ENCODE data around the gene GFER.
A peak's percentile ranks its signal among the peaks of the same experiment; 100 is the strongest.

Gene GFER

DNA sequence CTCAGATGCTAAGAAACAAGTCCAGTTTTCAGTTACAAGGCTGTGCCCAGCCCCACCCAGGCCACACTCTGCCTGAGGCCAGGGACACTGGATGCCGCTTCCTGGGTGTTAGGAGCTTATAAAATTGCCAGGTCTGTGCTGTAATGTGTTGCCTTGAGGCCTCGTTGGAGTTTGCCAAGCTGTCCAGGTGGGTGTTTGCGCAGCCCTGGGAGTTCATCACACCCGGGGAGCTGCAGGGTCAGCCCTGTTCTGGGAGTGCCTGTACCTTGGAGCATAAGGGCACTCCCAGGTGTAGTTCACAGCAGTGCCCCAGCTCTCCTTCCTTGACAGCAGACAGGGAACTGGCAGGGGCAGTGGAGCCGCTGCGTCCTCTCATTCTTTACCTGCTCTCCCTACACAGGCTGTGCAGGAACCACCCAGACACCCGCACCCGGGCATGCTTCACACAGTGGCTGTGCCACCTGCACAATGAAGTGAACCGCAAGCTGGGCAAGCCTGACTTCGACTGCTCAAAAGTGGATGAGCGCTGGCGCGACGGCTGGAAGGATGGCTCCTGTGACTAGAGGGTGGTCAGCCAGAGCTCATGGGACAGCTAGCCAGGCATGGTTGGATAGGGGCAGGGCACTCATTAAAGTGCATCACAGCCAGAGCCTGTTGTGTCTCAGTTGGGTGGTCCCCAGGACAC is 1.6 kb downstream of the GFER start:
- peak overlapping the region; percentile 81; the same call in 1 of the 2 replicates for H3K27ac ChIP-seq
- TF ChIP-seq, protein P1, sequence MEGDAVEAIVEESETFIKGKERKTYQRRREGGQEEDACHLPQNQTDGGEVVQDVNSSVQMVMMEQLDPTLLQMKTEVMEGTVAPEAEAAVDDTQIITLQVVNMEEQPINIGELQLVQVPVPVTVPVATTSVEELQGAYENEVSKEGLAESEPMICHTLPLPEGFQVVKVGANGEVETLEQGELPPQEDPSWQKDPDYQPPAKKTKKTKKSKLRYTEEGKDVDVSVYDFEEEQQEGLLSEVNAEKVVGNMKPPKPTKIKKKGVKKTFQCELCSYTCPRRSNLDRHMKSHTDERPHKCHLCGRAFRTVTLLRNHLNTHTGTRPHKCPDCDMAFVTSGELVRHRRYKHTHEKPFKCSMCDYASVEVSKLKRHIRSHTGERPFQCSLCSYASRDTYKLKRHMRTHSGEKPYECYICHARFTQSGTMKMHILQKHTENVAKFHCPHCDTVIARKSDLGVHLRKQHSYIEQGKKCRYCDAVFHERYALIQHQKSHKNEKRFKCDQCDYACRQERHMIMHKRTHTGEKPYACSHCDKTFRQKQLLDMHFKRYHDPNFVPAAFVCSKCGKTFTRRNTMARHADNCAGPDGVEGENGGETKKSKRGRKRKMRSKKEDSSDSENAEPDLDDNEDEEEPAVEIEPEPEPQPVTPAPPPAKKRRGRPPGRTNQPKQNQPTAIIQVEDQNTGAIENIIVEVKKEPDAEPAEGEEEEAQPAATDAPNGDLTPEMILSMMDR (conservative IDR thresholded peaks at IDR 0.05) = no peak

DNA sequence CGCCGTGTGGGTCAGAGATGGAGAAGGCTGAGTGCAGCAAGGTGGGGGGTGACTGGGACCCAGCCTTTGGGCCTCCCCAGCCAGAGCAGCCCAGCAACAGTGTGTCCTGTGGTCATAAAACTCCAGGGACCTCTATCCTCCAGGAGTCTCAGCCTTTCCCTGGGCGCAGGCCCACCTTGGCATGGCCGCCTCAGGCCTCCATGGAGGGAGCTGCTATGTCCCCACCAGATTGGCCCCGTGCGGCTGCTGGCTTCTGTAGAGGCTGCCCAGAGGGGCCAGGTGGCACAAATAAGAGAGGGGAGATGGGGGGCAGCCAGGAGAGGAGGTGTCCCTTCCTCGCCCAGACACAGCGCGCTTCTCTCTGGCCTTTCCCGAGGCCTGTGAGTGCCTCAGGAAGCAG is 3.2 kb downstream of the GFER start:
- H3K27ac ChIP-seq = no peak overlapping the region
- TF ChIP-seq, protein P1 (conservative IDR thresholded peaks at IDR 0.05) = no peak

DNA sequence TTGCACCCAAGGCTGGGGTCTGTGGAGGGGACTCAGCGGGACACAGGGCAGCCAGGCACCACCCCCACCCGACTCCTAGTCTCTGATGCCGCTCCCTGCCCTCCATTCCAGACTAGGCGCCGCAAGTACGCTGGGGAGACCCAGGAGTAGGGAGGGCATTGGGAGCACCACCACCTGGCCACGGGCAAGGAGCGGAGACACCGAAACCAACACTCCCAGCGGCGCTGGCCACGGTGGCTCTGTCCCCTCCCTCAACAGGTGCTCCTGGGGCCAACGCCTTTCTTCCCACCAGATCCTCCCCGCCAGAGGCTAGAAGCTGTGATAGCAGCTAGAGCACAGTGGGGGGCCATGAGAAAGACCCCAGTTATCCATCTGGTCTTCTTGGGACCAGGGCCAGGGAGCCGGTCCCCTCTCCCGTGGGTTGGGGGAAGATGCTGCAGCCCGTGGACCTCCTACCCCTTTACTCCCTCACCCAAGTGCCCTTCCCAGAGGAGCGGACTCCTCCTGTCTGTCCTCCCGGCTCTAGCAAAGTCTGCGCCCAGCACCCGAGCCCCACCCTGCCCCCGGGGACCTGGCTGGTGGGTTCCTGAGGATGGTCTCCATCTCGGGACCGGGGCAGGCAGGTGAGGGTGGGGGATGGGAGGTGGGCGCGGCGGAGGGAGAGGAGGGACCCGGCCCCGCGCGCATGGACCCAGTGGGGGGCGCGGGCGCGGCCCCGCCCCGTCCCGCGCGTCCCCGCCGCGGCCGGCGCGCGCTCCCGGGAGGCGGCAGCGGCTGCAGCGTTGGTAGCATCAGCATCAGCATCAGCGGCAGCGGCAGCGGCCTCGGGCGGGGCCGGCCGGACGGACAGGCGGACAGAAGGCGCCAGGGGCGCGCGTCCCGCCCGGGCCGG is 5.5 kb downstream of the GFER start, which contains the start of gene SYNGR3:
SYNGR3 (plus strand) TSS at position 762 of the 892 bp plus-strand sequence. CDS start 133 bp downstream, outside the sequence.
- TF ChIP-seq, protein P1 (conservative IDR thresholded peaks at IDR 0.05) = no peak
- H3K27ac ChIP-seq = peak within 1 kb of the TSS; percentile 13; the same call in 1 of the 2 replicates

- TF ChIP-seq, protein P1 (conservative IDR thresholded peaks at IDR 0.05) = no peak
- H3K27ac ChIP-seq = peak overlapping the region; percentile 13; the same call in 1 of the 2 replicates
These were observed 6.0 kb downstream of the GFER start for GRCh38 chr16:1990101-1990350.

DNA sequence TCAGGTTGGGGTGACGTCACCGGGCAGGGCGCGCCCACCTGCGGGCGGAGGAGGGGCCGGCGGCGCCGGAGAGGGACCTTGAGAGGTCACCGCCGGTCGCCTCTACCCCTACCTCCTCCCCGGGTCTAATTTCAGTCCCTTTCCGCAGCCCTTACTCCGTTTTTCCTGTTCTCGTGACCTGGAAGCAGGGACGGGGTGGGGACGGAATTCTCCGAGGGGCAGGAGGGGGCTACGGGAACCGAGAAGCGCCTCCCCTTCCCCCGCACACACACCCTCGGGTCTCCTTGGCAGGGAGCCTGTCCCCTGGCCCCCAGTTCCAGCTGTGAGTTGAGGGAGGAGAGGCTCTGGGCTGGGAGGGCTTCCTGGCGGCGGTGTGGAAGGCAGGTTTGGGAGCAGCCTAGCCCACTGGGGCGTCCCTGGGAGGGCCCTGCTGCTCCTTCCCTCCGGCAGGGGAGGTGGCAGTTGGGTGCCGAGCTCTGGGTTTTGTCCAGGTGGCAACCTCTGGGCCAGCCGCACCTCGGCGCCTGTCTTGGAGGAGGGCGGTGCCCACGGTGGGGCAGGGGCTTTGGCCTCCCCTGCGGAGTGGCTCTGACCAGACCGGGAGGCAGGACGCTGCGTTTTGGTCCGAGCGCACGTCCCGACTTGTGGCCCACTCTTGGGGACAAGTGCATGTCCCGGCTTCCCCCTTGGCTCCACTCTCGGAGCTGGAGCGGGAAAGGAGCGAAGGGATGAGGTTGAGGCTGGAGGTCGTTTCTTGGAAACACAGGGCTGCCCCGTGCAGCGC is 6.5 kb downstream of the GFER start:
- peak overlapping the region; percentile 13; the same call in 1 of the 2 replicates for H3K27ac ChIP-seq
- TF ChIP-seq, protein P1 (conservative IDR thresholded peaks at IDR 0.05) = no peak

GRCh38 chr16:1991135-1991551 is 7.2 kb downstream of the GFER start:
- no peak overlapping the region for H3K27ac ChIP-seq
- TF ChIP-seq, protein P1 (conservative IDR thresholded peaks at IDR 0.05) = no peak

- H3K27ac ChIP-seq = no peak overlapping the region
- TF ChIP-seq, protein P1 (conservative IDR thresholded peaks at IDR 0.05) = no peak
These were observed 7.6 kb downstream of the GFER start for GRCh38 chr16:1991588-1991947.
